ENCODE measurements around the gene KCNK3.

GRCh38 chr2:26671691-26672090 lies 20.8 kb upstream of the KCNK3 start:
- TF ChIP-seq, protein P1, sequence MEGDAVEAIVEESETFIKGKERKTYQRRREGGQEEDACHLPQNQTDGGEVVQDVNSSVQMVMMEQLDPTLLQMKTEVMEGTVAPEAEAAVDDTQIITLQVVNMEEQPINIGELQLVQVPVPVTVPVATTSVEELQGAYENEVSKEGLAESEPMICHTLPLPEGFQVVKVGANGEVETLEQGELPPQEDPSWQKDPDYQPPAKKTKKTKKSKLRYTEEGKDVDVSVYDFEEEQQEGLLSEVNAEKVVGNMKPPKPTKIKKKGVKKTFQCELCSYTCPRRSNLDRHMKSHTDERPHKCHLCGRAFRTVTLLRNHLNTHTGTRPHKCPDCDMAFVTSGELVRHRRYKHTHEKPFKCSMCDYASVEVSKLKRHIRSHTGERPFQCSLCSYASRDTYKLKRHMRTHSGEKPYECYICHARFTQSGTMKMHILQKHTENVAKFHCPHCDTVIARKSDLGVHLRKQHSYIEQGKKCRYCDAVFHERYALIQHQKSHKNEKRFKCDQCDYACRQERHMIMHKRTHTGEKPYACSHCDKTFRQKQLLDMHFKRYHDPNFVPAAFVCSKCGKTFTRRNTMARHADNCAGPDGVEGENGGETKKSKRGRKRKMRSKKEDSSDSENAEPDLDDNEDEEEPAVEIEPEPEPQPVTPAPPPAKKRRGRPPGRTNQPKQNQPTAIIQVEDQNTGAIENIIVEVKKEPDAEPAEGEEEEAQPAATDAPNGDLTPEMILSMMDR (conservative IDR thresholded peaks at IDR 0.05; ENCODE audit: low read length) = no peak
- no peak for TF ChIP-seq EZH2phosphoT487 (IDR thresholded peaks at IDR 0.05; ENCODE audit: borderline replicate concordance, low read depth, low read length)
